Colonic mucosa (tissue), 4 donors: ENCODE measurements around the gene FBXL7. TPM values are rescaled to one million over a fixed set of nuclear protein-coding genes. Genes with fewer than 3 reads are reported as not detected.

Experiments used
- DNase-seq: peaks from one replicate; pipeline ENCODE4 v3.0.0-alpha.2; 2020
- H3K27ac ChIP-seq: fragments of 200-600 bp; one replicate; pipeline ENCODE4 v1.8.0; 2021
- H3K27me3 ChIP-seq: fragments of 200-600 bp; one replicate; pipeline ENCODE4 v1.8.0; 2021
- H3K36me3 ChIP-seq: fragments of 200-600 bp; one replicate; pipeline ENCODE4 v1.8.0; 2021
- H3K4me1 ChIP-seq: fragments of 200-600 bp; one replicate; pipeline ENCODE4 v1.8.0; 2021; ENCODE audit warnings: mild to moderate bottlenecking
- H3K4me3 ChIP-seq: fragments of 200-600 bp; one replicate; pipeline ENCODE4 v1.8.0; 2021
- H3K9ac ChIP-seq, 2 donors: one replicate each; pipeline ENCODE4 v1.7.0; 2013; ENCODE audit warnings: control low read depth in 2 of 2, low read depth in 2 of 2, low read length in 2 of 2
- H3K9me3 ChIP-seq: fragments of 200-600 bp; one replicate; pipeline ENCODE4 v1.8.0; 2021
- intact Hi-C: fragments of 100-400 bp; cut with DNase I; formaldehyde crosslinking; loops from one replicate; pipeline ENCODE4 v1.14.1; 2022
- total RNA-seq, 2 donors: library from RNA; stranded (reverse); fragmentation: NEBNext Ultra II Directional in 1 of 2; extraction: Animal tissue kit (Norgen Biotek cat#: 25700) in 1 of 2; gene quantifications; one replicate each; pipeline ENCODE4 v1.2.1, GENCODE V29; 2021
- TF ChIP-seq, protein P1 (sequence below): fragments of 200-600 bp; IDR thresholded peaks from one replicate; pipeline ENCODE4 v1.8.0; 2022; ENCODE audit warnings: antibody characterized with exemption, mild to moderate bottlenecking
- donor health status: healthy.
- donor health status: DM: no; HTN: no; CAD: no.
- donor health status: DM: no; HTN: no; CAD: no.

The FBXL7 gene
- total RNA-seq, 2 donors from 2014 or later, result 1.6 to 3.0 TPM

DNA sequence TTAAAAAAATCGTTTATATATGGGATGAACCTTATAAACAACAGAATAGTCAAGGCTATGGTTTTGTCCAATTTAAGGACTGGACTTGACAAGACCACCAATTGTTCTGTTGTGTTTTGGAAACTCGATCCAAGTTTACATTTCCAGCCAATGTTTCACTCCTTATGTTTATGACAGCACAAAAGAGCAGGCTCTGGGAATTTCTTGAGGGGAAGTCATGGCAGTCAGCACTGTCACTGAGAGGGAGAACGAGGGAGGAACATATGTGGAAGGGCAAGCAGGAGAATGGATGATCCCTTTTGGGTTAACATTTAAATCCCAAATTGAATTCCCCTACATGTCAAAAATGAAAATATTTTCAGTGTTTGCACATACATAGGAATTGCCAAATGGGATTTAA, 387.1 kb downstream of the FBXL7 start:
- H3K4me1 ChIP-seq, result no peaks in the 10 kb centered on the region
- no peak overlapping the region for H3K27ac ChIP-seq
- H3K4me3 ChIP-seq, result no peak overlapping the region
- H3K9ac ChIP-seq, result no peak overlapping the region
- H3K27me3 ChIP-seq, result no peaks in the 10 kb centered on the region
- H3K36me3 ChIP-seq, result no peaks in the 10 kb centered on the region
- H3K9me3 ChIP-seq, result no peaks in the 10 kb centered on the region
- TF ChIP-seq, protein P1, sequence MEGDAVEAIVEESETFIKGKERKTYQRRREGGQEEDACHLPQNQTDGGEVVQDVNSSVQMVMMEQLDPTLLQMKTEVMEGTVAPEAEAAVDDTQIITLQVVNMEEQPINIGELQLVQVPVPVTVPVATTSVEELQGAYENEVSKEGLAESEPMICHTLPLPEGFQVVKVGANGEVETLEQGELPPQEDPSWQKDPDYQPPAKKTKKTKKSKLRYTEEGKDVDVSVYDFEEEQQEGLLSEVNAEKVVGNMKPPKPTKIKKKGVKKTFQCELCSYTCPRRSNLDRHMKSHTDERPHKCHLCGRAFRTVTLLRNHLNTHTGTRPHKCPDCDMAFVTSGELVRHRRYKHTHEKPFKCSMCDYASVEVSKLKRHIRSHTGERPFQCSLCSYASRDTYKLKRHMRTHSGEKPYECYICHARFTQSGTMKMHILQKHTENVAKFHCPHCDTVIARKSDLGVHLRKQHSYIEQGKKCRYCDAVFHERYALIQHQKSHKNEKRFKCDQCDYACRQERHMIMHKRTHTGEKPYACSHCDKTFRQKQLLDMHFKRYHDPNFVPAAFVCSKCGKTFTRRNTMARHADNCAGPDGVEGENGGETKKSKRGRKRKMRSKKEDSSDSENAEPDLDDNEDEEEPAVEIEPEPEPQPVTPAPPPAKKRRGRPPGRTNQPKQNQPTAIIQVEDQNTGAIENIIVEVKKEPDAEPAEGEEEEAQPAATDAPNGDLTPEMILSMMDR, result no peak
- no peak for DNase-seq
- intact Hi-C loops, result no loop called here

DNA sequence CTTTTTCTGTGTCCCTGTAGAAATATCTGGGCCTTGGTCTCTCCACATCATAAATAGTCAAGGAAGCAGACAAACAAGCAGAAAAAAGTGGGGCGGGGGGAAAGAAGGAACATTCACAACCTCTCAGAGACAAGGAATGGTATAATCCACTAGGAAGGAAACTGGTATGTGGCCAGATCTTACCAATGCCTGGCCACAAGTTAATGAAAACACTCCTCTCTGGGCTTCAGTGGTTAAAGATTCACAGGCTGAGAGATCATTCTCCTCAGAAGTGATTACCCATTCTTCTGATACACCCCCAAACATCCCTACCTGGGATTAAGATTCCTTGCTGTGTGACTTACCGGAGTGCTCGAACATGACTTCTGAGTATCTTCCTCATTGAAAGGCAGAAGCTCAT, 389.0 kb downstream of the FBXL7 start:
- no peaks in the 10 kb centered on the region for H3K9me3 ChIP-seq
- intact Hi-C loops, result no loop called here
- no peaks in the 10 kb centered on the region for H3K4me1 ChIP-seq
- H3K4me3 ChIP-seq, result no peak overlapping the region
- no peaks in the 10 kb centered on the region for H3K36me3 ChIP-seq
- DNase-seq, result no peak
- TF ChIP-seq, protein P1, result no peak
- no peak overlapping the region for H3K9ac ChIP-seq
- H3K27ac ChIP-seq, result no peak overlapping the region
- no peaks in the 10 kb centered on the region for H3K27me3 ChIP-seq

DNA sequence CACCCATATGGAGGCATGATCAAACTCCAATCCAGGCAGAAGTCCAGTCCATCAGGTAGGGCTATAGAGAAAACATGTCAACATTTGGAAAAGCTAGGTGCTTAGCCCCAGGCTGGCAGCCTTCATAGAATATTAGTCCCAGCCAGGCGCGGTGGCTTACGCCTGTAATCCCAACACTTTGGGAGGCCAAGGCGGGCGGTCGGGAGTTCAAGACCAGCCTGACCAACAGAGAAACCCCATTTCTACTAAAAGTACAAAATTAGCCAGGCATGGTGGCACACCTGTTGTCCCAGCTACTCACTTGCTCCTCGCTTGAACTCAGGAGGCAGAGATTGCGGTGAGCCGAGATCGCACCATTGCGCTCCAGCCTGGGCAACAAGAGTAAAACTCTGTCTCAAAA, 393.9 kb downstream of the FBXL7 start:
- no peaks in the 10 kb centered on the region for H3K36me3 ChIP-seq
- intact Hi-C loops, result no loop called here
- H3K27ac ChIP-seq, result no peak overlapping the region
- no peak overlapping the region for H3K9ac ChIP-seq
- no peak for DNase-seq
- no peaks in the 10 kb centered on the region for H3K27me3 ChIP-seq
- TF ChIP-seq, protein P1, result no peak
- H3K4me1 ChIP-seq, result no peaks in the 10 kb centered on the region
- no peak overlapping the region for H3K4me3 ChIP-seq
- H3K9me3 ChIP-seq, result no peaks in the 10 kb centered on the region

DNA sequence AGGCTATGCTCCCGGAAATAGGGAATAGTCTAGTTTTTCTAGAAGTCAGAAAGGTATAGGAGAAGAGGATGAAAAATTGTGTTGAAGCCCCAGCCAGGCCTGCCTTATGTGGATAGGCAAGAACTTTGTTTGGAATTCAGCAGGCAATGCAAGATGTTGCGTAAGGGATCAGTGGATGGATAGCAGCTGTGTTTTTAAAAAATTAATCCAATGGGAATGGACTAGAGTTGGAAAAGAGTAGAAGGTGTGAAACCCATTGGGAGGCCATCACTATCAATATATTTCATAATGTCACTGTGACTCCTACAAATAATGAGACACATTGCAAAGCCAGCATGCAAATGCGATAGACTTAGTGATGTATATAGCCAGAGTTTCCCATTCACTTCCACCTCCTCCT, 397.7 kb downstream of the FBXL7 start:
- intact Hi-C loops, result no loop called here
- no peak for DNase-seq
- H3K9me3 ChIP-seq, result no peaks in the 10 kb centered on the region
- no peaks in the 10 kb centered on the region for H3K4me1 ChIP-seq
- H3K27me3 ChIP-seq, result no peaks in the 10 kb centered on the region
- no peaks in the 10 kb centered on the region for H3K36me3 ChIP-seq
- no peak overlapping the region for H3K9ac ChIP-seq
- TF ChIP-seq, protein P1, result no peak
- no peak overlapping the region for H3K27ac ChIP-seq
- no peak overlapping the region for H3K4me3 ChIP-seq

DNA sequence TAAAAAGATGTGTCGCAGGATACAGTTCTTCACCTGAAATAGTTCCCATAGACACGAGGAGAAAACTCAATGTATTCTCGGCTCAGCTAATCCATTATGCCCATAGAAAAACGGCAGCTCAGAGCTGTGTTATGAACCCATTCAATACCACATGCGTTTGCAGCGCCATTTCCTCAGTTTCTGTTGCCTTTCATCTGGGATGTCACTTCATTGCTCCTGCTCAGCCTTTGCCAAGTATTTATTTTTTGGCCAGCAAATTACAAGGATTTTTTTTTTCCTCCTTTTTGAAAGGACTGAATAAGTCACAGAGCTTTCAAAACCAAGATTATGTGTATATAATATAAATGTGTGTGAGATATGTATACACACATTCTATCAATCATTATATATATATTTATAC, 398.7 kb downstream of the FBXL7 start:
- H3K27me3 ChIP-seq, result no peaks in the 10 kb centered on the region
- H3K4me3 ChIP-seq, result no peak overlapping the region
- no peaks in the 10 kb centered on the region for H3K36me3 ChIP-seq
- no peak for DNase-seq
- no peaks in the 10 kb centered on the region for H3K4me1 ChIP-seq
- intact Hi-C loops, result no loop called here
- H3K9me3 ChIP-seq, result no peaks in the 10 kb centered on the region
- H3K27ac ChIP-seq, result no peak overlapping the region
- TF ChIP-seq, protein P1, result no peak
- H3K9ac ChIP-seq, result no peak overlapping the region

DNA sequence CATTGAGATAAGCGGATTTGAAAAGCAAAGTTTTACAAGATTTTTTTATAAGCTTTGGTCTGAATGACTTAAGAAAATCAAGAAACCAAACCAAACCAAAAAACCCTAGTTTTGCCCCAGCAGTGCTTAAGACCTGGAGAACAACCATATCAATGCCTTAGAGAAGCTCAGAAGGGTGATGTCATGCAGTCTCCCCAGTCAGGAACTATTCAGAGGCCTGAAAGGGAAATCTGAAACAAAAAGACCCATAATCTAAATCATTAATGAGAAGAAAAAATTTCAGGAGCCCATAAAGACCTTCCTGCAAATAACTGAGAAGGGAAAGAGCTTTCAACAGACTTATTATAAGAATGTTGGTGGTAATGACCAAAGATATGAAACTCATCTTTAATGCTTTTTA, 399.5 kb downstream of the FBXL7 start:
- H3K9me3 ChIP-seq, result no peaks in the 10 kb centered on the region
- DNase-seq, result no peak
- no peak overlapping the region for H3K4me3 ChIP-seq
- H3K27me3 ChIP-seq, result no peaks in the 10 kb centered on the region
- no peak overlapping the region for H3K27ac ChIP-seq
- H3K9ac ChIP-seq, result no peak overlapping the region
- no peaks in the 10 kb centered on the region for H3K36me3 ChIP-seq
- H3K4me1 ChIP-seq, result no peaks in the 10 kb centered on the region
- TF ChIP-seq, protein P1, result no peak
- intact Hi-C loops, result no loop called here
